Breast epithelium (tissue), 3 donors: ENCODE measurements around the gene SHLD2.
"Not testable (repeated sequence)": the region's sequence is repeated elsewhere in the genome, so short reads cannot be mapped to it uniquely, and the experiment has no call there.

ENCODE experiments used
- POLR2A ChIP-seq: fragments of 450-650 bp; IDR thresholded peaks from one replicate; pipeline ENCODE4 v1.6.1; 2016; ENCODE audit warnings: antibody characterized with exemption, mild to moderate bottlenecking, moderate library complexity
- POLR2AphosphoS5 ChIP-seq, 3 donors: sonication (generic); formaldehyde crosslinking; IDR thresholded peaks; one replicate each; pipeline ENCODE4 v1.6.1; 2017; ENCODE audit warnings: antibody characterized with exemption in 3 of 3
- TF ChIP-seq, protein P1 (sequence below), 3 donors: fragments of 450-650 bp; IDR thresholded peaks; one replicate each; pipeline ENCODE4 v1.5.1; 2016 to 2017; ENCODE audit warnings: antibody characterized with exemption in 3 of 3, mild to moderate bottlenecking in 3 of 3, moderate library complexity in 3 of 3

- TF ChIP-seq, protein P1, sequence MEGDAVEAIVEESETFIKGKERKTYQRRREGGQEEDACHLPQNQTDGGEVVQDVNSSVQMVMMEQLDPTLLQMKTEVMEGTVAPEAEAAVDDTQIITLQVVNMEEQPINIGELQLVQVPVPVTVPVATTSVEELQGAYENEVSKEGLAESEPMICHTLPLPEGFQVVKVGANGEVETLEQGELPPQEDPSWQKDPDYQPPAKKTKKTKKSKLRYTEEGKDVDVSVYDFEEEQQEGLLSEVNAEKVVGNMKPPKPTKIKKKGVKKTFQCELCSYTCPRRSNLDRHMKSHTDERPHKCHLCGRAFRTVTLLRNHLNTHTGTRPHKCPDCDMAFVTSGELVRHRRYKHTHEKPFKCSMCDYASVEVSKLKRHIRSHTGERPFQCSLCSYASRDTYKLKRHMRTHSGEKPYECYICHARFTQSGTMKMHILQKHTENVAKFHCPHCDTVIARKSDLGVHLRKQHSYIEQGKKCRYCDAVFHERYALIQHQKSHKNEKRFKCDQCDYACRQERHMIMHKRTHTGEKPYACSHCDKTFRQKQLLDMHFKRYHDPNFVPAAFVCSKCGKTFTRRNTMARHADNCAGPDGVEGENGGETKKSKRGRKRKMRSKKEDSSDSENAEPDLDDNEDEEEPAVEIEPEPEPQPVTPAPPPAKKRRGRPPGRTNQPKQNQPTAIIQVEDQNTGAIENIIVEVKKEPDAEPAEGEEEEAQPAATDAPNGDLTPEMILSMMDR (IDR thresholded peaks at IDR 0.05), result not testable (repeated sequence)
- TF ChIP-seq POLR2AphosphoS5 (IDR thresholded peaks at IDR 0.05); POLR2A: not testable (repeated sequence)
Measured at GRCh38 chr10:87177587-87177986, 82.6 kb downstream of the SHLD2 start.
